ENCODE data around the gene DCTPP1. TPM values are rescaled to one million over a fixed set of nuclear protein-coding genes. Genes with fewer than 3 reads are reported as not detected.
A peak's percentile ranks its signal among the peaks of the same experiment; 100 is the strongest.

The DCTPP1 gene
- total and polyA plus RNA-seq, 9 of the 15 experiments (the other 6 are each of a cell fraction or from before 2014, with no cell fraction given): 45.0 to 132 (median 80.6) TPM

DNA sequence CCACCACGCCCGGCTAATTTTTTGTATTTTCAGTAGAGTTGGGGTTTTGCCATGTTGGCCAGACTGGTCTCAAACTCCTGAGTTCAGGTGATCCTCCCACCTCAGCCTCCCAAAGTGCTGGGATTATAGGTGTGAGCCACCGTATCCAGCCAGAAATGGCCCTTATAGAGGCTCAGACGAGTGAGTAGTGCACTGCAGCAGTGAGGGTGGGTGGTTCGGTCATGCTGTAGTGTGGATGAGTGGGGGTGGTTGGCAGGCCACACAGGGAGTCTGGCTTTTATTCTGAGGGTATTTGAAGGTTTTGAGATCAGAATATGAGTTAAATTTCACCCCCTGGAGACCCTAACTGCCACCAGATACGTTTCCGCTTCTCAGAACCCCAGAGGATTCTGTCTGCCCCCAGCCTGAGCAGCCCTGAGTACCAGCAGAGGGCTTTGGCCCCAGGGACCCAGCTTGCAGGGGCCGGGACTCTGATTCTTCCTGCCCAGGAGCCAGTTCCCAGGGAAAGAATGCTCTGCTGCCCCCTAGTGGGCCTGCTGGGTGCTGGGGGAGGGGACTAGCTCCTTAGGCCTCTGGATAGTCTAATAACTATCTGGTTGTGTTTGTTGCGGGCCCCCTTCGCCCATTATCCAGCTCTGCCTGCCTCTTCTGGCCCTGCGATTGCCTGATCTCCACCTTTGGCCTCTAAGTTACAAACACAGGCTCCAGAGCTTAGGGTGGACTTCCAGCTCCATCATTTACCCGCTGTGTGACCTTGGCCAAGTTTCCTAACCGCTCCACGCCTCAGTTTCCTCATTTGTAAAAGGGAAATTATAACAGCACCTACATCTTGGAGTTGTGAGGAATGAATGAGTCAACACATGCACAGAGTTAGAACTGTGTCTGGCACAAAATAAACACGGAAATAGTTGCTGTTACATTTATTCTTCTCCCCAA, 20.4 kb downstream of the DCTPP1 start (continued):
- TF ChIP-seq ARNT (IDR thresholded peaks at IDR 0.05): no peak
- TF ChIP-seq GTF2E2 (tag; IDR thresholded peaks at IDR 0.05): no peak
- TF ChIP-seq RAD21 (CRISPR knock-in tag; conservative IDR thresholded peaks at IDR 0.05 in 1 of 2, IDR thresholded peaks at IDR 0.05 in 1 of 2): peak; percentile 91 to 96
- TF ChIP-seq ZNF165 (CRISPR knock-in tag; IDR thresholded peaks at IDR 0.05; ENCODE audit: borderline replicate concordance): no peak
- peak; percentile 47; the same call in 1 of the 2 replicates for TF ChIP-seq FOXP4 (CRISPR knock-in tag; IDR thresholded peaks at IDR 0.05; ENCODE audit: borderline replicate concordance)
- no peak for TF ChIP-seq POLR2B (IDR thresholded peaks at IDR 0.05; ENCODE audit: low read depth, partially characterized antibody)
- no peak for TF ChIP-seq BCL6 (CRISPR knock-in tag; IDR thresholded peaks at IDR 0.05)
- 0 out of 2 replicates have a peak, but pooled peaks have one; percentile 33 for TF ChIP-seq NR2C1 (IDR thresholded peaks at IDR 0.05)
- TF ChIP-seq NR2C1 (tag; IDR thresholded peaks at IDR 0.05): 0 out of 2 replicates have a peak, but pooled peaks have one; percentile 38
- no peak for TF ChIP-seq AFF1 (IDR thresholded peaks at IDR 0.05; ENCODE audit: low read depth in 1 of 2, partially characterized antibody in 2 of 2)
- TF ChIP-seq STAT5A (IDR thresholded peaks at IDR 0.05; ENCODE audit: borderline replicate concordance, low read length): no peak
- TF ChIP-seq KLF13 (tag; IDR thresholded peaks at IDR 0.05; ENCODE audit: borderline replicate concordance, low read depth): 0 out of 2 replicates have a peak, but pooled peaks have one; percentile 26
- TF ChIP-seq NBN (IDR thresholded peaks at IDR 0.05; ENCODE audit: low read depth): no peak
- no peak for TF ChIP-seq SMARCC2 (IDR thresholded peaks at IDR 0.05; ENCODE audit: low read depth)
- TF ChIP-seq FOXK2 (conservative IDR thresholded peaks at IDR 0.05 in 1 of 2, IDR thresholded peaks at IDR 0.05 in 1 of 2; ENCODE audit: low read depth in 2 of 2): no peak
- TF ChIP-seq, protein P1, sequence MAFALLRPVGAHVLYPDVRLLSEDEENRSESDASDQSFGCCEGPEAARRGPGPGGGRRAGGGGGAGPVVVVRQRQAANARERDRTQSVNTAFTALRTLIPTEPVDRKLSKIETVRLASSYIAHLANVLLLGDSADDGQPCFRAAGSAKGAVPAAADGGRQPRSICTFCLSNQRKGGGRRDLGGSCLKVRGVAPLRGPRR (CRISPR knock-in tag; IDR thresholded peaks at IDR 0.05): no peak

Measured in K562 (cell line).